ENCODE results near the gene KCNH3. TPM values are rescaled to one million over a fixed set of nuclear protein-coding genes. Genes with fewer than 3 reads are reported as not detected.

The KCNH3 gene
- 0.54 TPM in 1 of 2 replicates, not detected in the other for total RNA-seq

GRCh38 chr12:49538510-49539403 is at the start of gene KCNH3:
Gene KCNH3, plus strand, starts transcription at chr12:49539030. Its CDS starts 387 bp downstream, at chr12:49539417.

GRCh38 chr12:49567611-49568441 is 29.0 kb downstream of the KCNH3 start, which contains the start of gene MCRS1:
Gene MCRS1, minus strand, starts transcription at chr12:49568142. Its CDS starts 1,411 bp downstream, at chr12:49566731.

DNA sequence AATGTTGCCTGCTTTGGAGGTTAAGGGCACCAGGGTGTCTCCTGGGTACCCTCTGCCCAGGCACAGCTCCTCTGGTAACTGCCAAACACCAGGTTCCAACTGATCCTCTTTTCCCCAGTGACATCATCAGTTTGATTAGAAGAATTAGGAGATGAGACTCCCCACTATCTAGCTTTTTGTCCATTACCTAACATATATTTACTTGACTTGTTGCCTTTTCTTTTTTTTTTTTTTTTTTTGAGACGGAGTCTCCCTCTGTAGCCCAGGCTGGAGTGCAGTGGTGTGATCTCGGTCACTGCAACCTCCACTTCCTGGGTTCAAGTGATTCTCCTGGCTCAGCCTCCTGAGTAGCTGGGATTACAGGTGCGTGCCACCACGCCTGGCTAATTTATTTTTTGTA is 66.7 kb downstream of the KCNH3 start, which contains the start of gene FAM186B:
Gene FAM186B, minus strand, starts transcription at position 101 of the 400 bp plus-strand sequence. CDS start 162 bp downstream, outside the sequence.

Other genes with a start within 250 kb of the KCNH3 start
- 1.3 TPM in 1 of 2 replicates, not detected in the other for gene PRPH, start 243.9 kb upstream of the KCNH3 start, total RNA-seq
- gene TROAP, start 215.8 kb upstream of the KCNH3 start, total RNA-seq = 4.1 and 7.6 TPM in 2 replicates
- not detected in 2 replicates for gene C1QL4, start 201.8 kb upstream of the KCNH3 start, total RNA-seq
- gene DNAJC22, start 192.1 kb upstream of the KCNH3 start, total RNA-seq = 0.72 and 1.5 TPM in 2 replicates
- gene SPATS2, start 171.6 kb upstream of the KCNH3 start, total RNA-seq = 18.2 and 22.7 TPM in 2 replicates
- 59.5 and 63.2 TPM in 2 replicates for gene MCRS1, start 29.1 kb downstream of the KCNH3 start, total RNA-seq
- 0.54 TPM in 1 of 2 replicates, not detected in the other for gene FAM186B, start 66.6 kb downstream of the KCNH3 start, total RNA-seq
- gene PRPF40B, start 84.5 kb downstream of the KCNH3 start, total RNA-seq = 2.6 and 5.2 TPM in 2 replicates
- gene FMNL3, start 168.4 kb downstream of the KCNH3 start, total RNA-seq = 10.3 and 21.7 TPM in 2 replicates
- gene TMBIM6, start 202.5 kb downstream of the KCNH3 start, total RNA-seq = 325 and 339 TPM in 2 replicates